Hematopoietic multipotent progenitor cell treated with erythropoietin and hydrocortisone succinate and interleukin-3 and kit ligand, for 6 days (in vitro differentiated cells): ENCODE results near the gene MVK.
"Not testable (repeated sequence)": the region's sequence is repeated elsewhere in the genome, so short reads cannot be mapped to it uniquely, and the experiment has no call there.

Source experiments
- DNase-seq: peaks from one replicate; pipeline ENCODE4 v3.0.0-alpha.2; 2015

MVK gene

GRCh38 chr12:109592195-109592904 is 18.8 kb downstream of the MVK start:
- DNase-seq: no peak

DNA sequence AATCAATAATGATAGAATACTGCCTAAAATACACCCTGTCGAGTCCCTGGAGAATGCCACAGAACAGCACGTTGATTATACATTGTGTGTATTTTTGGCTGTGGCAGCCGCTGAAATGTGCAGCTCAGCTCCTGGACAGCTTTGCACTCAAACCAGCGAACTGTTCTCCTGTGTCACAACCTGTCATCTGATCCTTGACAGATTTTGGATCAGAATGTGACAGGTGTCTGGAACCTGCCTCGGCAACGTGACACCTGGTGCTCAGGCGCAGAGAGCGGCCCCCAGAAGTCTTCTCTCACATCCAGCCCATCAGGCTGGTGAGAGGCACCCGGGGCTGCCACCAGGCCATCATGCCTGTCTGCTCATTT is 19.3 kb downstream of the MVK start:
- DNase-seq: no peak

DNA sequence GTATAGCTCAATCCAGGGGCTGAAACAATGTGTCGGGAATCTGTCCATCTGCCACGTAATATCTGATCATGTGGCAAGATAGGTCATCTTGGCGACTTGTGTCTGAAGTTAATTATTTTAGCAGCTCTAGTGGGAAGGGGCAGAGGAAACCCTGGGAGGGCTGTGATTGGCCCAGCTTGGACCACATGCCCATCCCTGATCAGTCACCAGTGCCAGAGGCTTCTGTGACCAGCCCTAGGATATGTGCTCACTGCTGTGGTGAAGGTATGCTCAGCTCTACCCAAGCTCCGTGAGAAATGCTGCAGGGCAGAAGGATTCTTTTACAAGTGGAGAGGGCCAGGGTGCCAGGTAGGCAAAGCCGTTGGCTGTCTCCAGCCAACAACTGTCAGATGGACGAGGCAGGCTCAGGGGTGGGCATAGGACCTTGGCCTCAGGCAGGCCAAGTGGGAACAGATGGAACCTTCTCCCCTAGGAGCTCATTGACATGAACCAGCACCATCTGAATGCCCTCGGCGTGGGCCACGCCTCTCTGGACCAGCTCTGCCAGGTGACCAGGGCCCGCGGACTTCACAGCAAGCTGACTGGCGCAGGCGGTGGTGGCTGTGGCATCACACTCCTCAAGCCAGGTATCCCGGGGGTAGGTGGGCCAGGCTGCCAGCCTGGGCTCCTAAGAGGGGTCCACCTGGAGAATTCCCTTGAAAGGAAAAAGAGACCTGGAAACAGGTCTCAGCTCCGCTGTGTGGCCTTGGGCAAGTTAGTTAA is 21.1 kb downstream of the MVK start:
- DNase-seq: no peak

DNA sequence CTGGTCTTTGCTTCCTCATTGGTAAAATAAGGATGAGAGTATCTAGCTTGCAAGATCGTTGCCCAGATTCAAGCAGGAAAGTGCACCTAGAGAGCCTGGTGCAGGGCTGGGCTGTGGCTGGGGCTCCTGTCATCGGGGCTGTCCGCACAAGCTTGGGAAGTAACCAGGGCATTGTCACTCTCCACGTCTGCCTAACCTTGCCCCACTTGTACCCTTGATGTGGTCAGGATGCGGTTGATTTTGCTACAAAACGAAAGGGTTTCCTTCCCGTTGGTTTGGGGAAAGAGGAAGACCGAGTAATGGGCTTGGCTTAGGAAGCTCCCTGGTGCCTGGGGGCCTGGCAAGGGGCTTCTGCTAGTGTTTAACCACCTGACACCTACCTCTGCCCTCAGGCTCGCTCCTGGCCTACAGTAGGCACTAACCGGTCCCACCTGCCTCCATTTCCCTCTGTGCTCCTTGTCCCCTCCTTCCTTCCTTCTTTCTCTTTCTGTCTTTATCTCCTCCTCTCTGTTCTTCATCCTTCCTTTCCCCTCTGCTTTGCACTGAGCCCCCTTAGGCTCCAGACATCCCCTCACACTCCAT is 21.8 kb downstream of the MVK start:
- peak; percentile 29 for DNase-seq

GRCh38 chr12:109596418-109597244 is 23.0 kb downstream of the MVK start:
- no peak for DNase-seq

DNA sequence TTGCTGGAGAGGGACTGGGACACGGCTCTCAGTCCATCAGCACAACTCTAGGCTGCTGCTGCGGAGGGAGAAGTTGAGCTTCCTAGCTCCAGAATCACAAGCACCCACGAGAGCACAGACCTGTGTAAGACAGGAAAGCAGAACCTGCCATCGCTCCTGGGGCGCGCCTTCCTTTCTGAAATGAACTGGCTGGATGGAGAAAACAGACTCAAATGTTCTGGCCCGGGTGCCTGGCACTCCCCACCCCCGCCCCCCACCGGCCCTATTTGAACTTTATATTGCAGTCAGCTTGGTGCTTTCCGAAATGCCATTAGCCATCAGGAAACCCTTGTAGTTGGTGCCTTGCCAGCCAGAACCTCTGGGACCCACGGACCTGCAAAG is 23.8 kb downstream of the MVK start:
- no peak for DNase-seq

- DNase-seq: peak; percentile 78
These were observed 24.3 kb downstream of the MVK start for GRCh38 chr12:109597795-109598427.

- no peak for DNase-seq
These were observed 24.8 kb downstream of the MVK start for GRCh38 chr12:109598428-109598854.

- DNase-seq: no peak
These were observed 25.5 kb downstream of the MVK start for GRCh38 chr12:109599087-109599486.

GRCh38 chr12:109600481-109600880 is 26.9 kb downstream of the MVK start:
- no peak for DNase-seq

- no peak for DNase-seq
These were observed 27.4 kb downstream of the MVK start for GRCh38 chr12:109600995-109601394.

GRCh38 chr12:109601557-109601956 is 28.0 kb downstream of the MVK start:
- no peak for DNase-seq

- not testable (repeated sequence) for DNase-seq
These were observed 28.5 kb downstream of the MVK start for GRCh38 chr12:109602132-109602531.

DNA sequence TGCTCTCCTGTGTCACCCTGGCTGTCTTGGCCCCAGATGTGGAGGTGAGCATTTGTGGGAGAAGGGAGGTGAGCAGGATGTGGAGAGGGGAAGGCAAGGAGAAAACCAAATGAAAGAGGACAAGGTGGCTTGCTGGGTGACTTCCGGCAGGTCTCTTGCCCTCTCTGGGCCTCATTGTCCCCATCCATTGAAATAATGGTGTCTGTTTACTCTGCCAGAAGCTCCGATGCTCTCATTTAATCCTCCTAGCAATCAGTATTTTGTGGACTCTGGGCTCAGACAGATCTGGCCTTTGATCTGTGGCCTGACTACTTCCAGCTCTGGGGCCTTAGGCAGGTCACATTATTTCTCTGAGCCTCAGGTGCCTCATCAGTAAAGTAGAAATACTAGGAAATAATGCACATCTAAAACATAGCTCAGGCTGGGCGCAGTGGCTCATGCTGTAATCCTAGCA is 30.6 kb downstream of the MVK start:
- no peak for DNase-seq

- no peak for DNase-seq
These were observed 31.4 kb downstream of the MVK start for GRCh38 chr12:109605016-109605415.

GRCh38 chr12:109605599-109606228 is 32.1 kb downstream of the MVK start:
- DNase-seq: no peak

GRCh38 chr12:109606320-109607028 is 32.9 kb downstream of the MVK start:
- DNase-seq: peak; percentile 27

DNA sequence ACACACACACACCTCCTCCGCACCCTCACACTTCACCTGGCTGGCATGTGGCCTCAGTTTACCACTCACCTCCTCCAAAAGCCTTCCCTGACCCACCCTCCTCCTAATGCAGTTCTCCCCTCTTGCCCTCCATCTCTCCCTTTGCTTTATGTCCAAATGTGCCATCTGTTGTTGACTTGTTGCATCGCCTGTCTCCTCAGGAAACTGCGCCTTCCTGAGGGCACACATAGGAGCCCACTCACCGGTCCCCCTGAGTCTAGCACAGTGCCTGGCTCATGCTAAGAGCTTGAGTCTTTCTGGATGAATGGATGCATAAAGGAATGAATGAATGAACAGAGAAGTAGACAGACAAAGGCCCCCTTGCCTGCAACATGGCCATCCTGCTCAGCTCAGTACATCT is 34.0 kb downstream of the MVK start:
- DNase-seq: no peak

DNA sequence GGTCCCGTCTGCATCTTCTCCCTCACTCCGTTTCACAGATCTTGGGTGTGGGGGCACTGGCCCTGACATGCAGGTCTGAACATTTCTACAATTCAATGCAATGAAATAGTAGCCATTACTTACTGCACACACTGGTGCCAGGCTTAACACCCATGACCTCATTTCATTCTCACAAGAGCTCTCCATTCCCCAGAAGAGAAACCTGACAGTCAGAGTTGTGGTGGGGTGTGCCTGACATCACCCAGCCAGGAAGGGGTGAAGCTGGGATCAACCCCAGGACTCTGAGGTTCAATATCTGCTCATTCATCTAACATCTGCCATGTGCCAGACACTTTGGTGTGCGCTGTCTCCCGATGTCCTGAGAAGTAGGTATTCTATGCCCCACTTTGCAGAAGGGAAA is 34.7 kb downstream of the MVK start:
- DNase-seq: no peak

GRCh38 chr12:109608793-109609192 is 35.2 kb downstream of the MVK start:
- DNase-seq: no peak

DNA sequence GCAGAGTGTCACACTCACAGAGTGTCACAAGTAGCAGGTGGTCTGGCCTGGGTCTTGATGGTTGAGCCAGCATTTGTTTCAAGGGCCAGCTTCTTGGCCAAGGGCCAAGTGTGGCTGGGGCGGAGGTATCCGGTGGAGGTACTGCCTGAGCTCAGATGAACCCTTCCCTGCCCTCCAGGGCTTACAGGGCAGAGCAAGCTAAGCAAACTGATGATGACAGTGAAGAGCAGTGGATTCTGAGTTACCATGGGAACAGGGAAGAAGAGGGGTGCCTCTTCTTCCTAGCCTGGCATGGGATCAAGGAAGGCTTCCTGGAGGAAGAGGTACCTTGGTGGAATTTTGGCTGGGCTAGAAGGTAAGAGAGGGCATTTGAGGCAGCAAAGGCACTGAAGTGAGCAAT is 35.7 kb downstream of the MVK start:
- no peak for DNase-seq

DNA sequence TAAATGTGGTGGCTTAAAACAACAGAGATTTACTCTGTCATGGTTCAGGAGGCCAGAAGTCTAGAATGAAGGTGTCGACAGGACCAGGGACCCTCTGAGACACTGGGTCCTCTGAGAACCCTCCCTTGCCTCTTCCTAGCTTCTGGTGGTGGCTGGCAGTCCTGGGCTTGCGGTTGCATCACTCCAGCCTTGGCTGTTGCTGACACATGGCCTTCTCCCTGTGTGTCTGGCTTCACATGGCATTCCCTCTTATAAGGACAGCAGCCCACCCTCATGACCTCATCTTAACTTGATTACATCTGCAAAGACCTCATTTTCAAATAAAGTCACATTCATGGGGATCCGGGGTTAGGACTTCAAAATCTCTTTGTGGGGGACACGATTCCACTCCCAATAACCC is 36.9 kb downstream of the MVK start:
- no peak for DNase-seq
